HEK293 (cell line): ENCODE results near the gene E2F1.

Experiments
- CTCF ChIA-PET: fragments of 350-600 bp; formaldehyde crosslinking; extraction: SDS; loops from one replicate; lab custom pipeline; 2021; ENCODE audit warnings: antibody characterized with exemption; lab: Yijun Ruan, JAX
- POLR2A ChIA-PET: fragments of 300-600 bp; formaldehyde crosslinking; extraction: SDS; loops from one replicate; lab custom pipeline; 2020; ENCODE audit warnings: antibody characterized with exemption, inconsistent platforms; lab: Yijun Ruan, JAX
- H3K27ac ChIP-seq: fragments of 200-500 bp; sonication (Bioruptor generic); 2 replicates; pipeline ENCODE4 v1.5.1; 2014; ENCODE audit warnings: low read depth, low read length, control low read depth, inconsistent platforms; ENCODE audit errors: extremely low read depth
- H3K36me3 ChIP-seq, 2 experiments: fragments of 200-500 bp in 1 of 2; sonication (Bioruptor generic) in 1 of 2; 1 replicate in 1 of 2; 2 replicates in 1 of 2; pipeline ENCODE4 v1.5.1; 2014 to 2017; ENCODE audit warnings: inconsistent platforms in 2 of 2, low read length in 2 of 2; ENCODE audit not compliant: control insufficient read depth in 2 of 2, insufficient read depth in 1 of 2
- H3K4me1 ChIP-seq: fragments of 200-500 bp; sonication (Bioruptor generic); 2 replicates; pipeline ENCODE4 v1.5.1; 2014; ENCODE audit warnings: mild to moderate bottlenecking, low read length, inconsistent platforms; ENCODE audit not compliant: control insufficient read depth, insufficient read depth
- H3K4me3 ChIP-seq: 2 replicates; pipeline ENCODE4 v1.5.1; 2011; ENCODE audit warnings: low read depth, mild to moderate bottlenecking, control low read depth, low read length, moderate library complexity
- H3K9me3 ChIP-seq: fragments of 200-500 bp; sonication (Bioruptor generic); 2 replicates; pipeline ENCODE4 v1.5.1; 2014; ENCODE audit warnings: low read depth, low read length, inconsistent platforms; ENCODE audit not compliant: control insufficient read depth, insufficient read depth
- HOXD13 ChIP-seq: sonication (generic); formaldehyde crosslinking; IDR thresholded peaks from 2 replicates; pipeline ENCODE4 v1.8.0; 2022; ENCODE audit warnings: missing genetic modification reagents, borderline replicate concordance
- KLF10 ChIP-seq: fragments of 450-650 bp; IDR thresholded peaks from 2 replicates; pipeline ENCODE4 v1.5.1; 2018; ENCODE audit warnings: missing biosample characterization, mild to moderate bottlenecking, missing genetic modification characterization
- MYNN ChIP-seq: fragments of 450-650 bp; formaldehyde crosslinking; IDR thresholded peaks from 2 replicates; pipeline ENCODE4 v1.5.1; 2016; ENCODE audit warnings: missing biosample characterization, missing genetic modification characterization, borderline replicate concordance
- OSR2 ChIP-seq: fragments of 450-650 bp; formaldehyde crosslinking; IDR thresholded peaks from 2 replicates; pipeline ENCODE4 v1.5.1; 2016; ENCODE audit warnings: missing biosample characterization, missing genetic modification characterization
- ZFP3 ChIP-seq: fragments of 450-650 bp; formaldehyde crosslinking; IDR thresholded peaks from 2 replicates; pipeline ENCODE4 v1.5.1; 2016; ENCODE audit warnings: low read depth, missing biosample characterization, missing genetic modification characterization
- ZNF121 ChIP-seq: fragments of 450-650 bp; formaldehyde crosslinking; IDR thresholded peaks from 2 replicates; pipeline ENCODE4 v1.5.1; 2016; ENCODE audit warnings: missing biosample characterization, missing genetic modification characterization
- ZNF138 ChIP-seq: fragments of 450-650 bp; formaldehyde crosslinking; IDR thresholded peaks from 2 replicates; pipeline ENCODE4 v1.5.1; 2016; ENCODE audit warnings: missing biosample characterization, missing genetic modification characterization, borderline replicate concordance
- ZNF221 ChIP-seq: fragments of 450-650 bp; formaldehyde crosslinking; IDR thresholded peaks from 2 replicates; pipeline ENCODE4 v1.5.1; 2017; ENCODE audit warnings: missing biosample characterization, missing genetic modification characterization, borderline replicate concordance
- ZNF280C ChIP-seq: fragments of 450-650 bp; formaldehyde crosslinking; IDR thresholded peaks from 2 replicates; pipeline ENCODE4 v1.5.1; 2016; ENCODE audit warnings: missing biosample characterization, missing genetic modification characterization
- ZNF302 ChIP-seq: fragments of 450-650 bp; formaldehyde crosslinking; IDR thresholded peaks from 2 replicates; pipeline ENCODE4 v1.5.1; 2016; ENCODE audit warnings: missing biosample characterization, missing genetic modification characterization, low read depth
- ZNF350 ChIP-seq: fragments of 450-650 bp; formaldehyde crosslinking; IDR thresholded peaks from 2 replicates; pipeline ENCODE4 v1.5.0; 2017; ENCODE audit warnings: missing biosample characterization, mild to moderate bottlenecking, missing genetic modification characterization
- ZNF37A ChIP-seq: fragments of 450-650 bp; IDR thresholded peaks from 2 replicates; pipeline ENCODE4 v1.5.1; 2018; ENCODE audit warnings: missing biosample characterization, missing genetic modification characterization
- ZNF423 ChIP-seq: fragments of 450-650 bp; formaldehyde crosslinking; IDR thresholded peaks from 2 replicates; pipeline ENCODE4 v1.5.1; 2016; ENCODE audit warnings: missing biosample characterization, missing genetic modification characterization
- ZNF561 ChIP-seq: fragments of 450-650 bp; IDR thresholded peaks from 2 replicates; pipeline ENCODE4 v1.5.1; 2018; ENCODE audit warnings: missing biosample characterization, missing genetic modification characterization, borderline replicate concordance
- ZNF707 ChIP-seq: fragments of 450-650 bp; formaldehyde crosslinking; IDR thresholded peaks from 2 replicates; pipeline ENCODE4 v1.5.1; 2016; ENCODE audit warnings: missing biosample characterization, missing genetic modification characterization
- ZXDB ChIP-seq: fragments of 450-650 bp; formaldehyde crosslinking; IDR thresholded peaks from 2 replicates; pipeline ENCODE4 v1.5.1; 2016; ENCODE audit warnings: missing biosample characterization, missing genetic modification characterization
- TF ChIP-seq, protein P1 (sequence below): fragments of 450-650 bp; formaldehyde crosslinking; IDR thresholded peaks from 2 replicates; pipeline ENCODE4 v1.5.1; 2016; ENCODE audit warnings: missing biosample characterization, missing genetic modification characterization
- TF ChIP-seq, protein P2 (sequence below): fragments of 450-650 bp; IDR thresholded peaks from 2 replicates; pipeline ENCODE4 v1.5.1; 2018; ENCODE audit warnings: missing biosample characterization, missing genetic modification characterization
- TF ChIP-seq, protein P3 (sequence below): fragments of 450-650 bp; formaldehyde crosslinking; IDR thresholded peaks from 2 replicates; pipeline ENCODE4 v1.5.1; 2016; ENCODE audit warnings: missing biosample characterization, missing genetic modification characterization
- TF ChIP-seq, protein P4 (sequence below): fragments of 450-650 bp; formaldehyde crosslinking; IDR thresholded peaks from 2 replicates; pipeline ENCODE4 v1.5.1; 2016; ENCODE audit warnings: missing biosample characterization, missing genetic modification characterization
- TF ChIP-seq, protein P5 (sequence below): fragments of 450-650 bp; formaldehyde crosslinking; IDR thresholded peaks from 2 replicates; pipeline ENCODE4 v1.5.1; 2016; ENCODE audit warnings: missing biosample characterization, missing genetic modification characterization
- TF ChIP-seq, protein P6 (sequence below): fragments of 450-650 bp; formaldehyde crosslinking; IDR thresholded peaks from 2 replicates; pipeline ENCODE4 v1.5.1; 2016; ENCODE audit warnings: missing biosample characterization, missing genetic modification characterization

Gene E2F1

DNA sequence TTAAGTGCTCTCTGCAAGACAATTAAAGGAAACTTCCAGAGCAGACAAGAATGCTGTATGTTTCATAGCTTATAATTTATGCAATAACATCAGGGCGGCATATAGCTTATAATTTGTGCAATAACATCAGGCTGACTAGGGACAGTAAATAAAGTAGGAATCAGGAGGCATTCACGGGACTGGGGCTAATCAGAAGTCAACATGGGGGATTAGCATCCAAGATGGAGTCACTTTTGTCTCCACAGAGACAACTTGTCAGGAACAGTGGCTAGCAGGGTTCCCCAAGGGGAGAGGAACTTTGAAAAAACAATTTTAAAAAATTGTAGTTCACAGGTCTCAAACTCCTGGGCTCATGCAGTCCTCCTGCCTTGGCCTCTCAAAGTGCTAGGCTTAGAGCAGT, 42.3 kb upstream of the E2F1 start (continued):
- TF ChIP-seq, protein P1, sequence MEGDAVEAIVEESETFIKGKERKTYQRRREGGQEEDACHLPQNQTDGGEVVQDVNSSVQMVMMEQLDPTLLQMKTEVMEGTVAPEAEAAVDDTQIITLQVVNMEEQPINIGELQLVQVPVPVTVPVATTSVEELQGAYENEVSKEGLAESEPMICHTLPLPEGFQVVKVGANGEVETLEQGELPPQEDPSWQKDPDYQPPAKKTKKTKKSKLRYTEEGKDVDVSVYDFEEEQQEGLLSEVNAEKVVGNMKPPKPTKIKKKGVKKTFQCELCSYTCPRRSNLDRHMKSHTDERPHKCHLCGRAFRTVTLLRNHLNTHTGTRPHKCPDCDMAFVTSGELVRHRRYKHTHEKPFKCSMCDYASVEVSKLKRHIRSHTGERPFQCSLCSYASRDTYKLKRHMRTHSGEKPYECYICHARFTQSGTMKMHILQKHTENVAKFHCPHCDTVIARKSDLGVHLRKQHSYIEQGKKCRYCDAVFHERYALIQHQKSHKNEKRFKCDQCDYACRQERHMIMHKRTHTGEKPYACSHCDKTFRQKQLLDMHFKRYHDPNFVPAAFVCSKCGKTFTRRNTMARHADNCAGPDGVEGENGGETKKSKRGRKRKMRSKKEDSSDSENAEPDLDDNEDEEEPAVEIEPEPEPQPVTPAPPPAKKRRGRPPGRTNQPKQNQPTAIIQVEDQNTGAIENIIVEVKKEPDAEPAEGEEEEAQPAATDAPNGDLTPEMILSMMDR, result no peak
- TF ChIP-seq ZNF280C (tag by site-specific recombination), result no peak
- no peak for TF ChIP-seq KLF10
- TF ChIP-seq, protein P2, sequence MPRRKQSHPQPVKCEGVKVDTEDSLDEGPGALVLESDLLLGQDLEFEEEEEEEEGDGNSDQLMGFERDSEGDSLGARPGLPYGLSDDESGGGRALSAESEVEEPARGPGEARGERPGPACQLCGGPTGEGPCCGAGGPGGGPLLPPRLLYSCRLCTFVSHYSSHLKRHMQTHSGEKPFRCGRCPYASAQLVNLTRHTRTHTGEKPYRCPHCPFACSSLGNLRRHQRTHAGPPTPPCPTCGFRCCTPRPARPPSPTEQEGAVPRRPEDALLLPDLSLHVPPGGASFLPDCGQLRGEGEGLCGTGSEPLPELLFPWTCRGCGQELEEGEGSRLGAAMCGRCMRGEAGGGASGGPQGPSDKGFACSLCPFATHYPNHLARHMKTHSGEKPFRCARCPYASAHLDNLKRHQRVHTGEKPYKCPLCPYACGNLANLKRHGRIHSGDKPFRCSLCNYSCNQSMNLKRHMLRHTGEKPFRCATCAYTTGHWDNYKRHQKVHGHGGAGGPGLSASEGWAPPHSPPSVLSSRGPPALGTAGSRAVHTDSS, result no peak
- no peak for TF ChIP-seq ZNF423

GRCh38 chr20:33727806-33728205, 41.6 kb upstream of the E2F1 start:
- Histone ChIP-seq H3K4me1 (no peaks in the 10 kb centered on the region), H3K4me3 (no peak overlapping the region), H3K9me3 (no peaks in the 10 kb centered on the region), H3K27ac (no peak overlapping the region)
- POLR2A ChIA-PET, result no interaction called here
- peak; percentile 73 for TF ChIP-seq ZNF121 (tag by site-specific recombination)
- no peak for TF ChIP-seq ZNF221
- TF ChIP-seq, protein P3, sequence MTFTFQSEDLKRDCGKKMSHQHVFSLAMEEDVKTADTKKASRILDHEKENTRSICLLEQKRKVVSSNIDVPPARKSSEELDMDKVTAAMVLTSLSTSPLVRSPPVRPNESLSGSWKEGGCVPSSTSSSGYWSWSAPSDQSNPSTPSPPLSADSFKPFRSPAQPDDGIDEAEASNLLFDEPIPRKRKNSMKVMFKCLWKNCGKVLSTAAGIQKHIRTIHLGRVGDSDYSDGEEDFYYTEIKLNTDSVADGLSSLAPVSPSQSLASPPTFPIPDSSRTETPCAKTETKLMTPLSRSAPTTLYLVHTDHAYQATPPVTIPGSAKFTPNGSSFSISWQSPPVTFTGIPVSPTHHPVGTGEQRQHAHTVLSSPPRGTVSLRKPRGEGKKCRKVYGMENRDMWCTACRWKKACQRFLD (tag by site-specific recombination), result no peak
- no peak for TF ChIP-seq OSR2 (tag by site-specific recombination)
- no peak for TF ChIP-seq MYNN
- TF ChIP-seq ZFP3 (tag by site-specific recombination), result no peak
- TF ChIP-seq, all 188 proteins: peak for 1
- no peaks in the 10 kb centered on the region for H3K36me3 ChIP-seq
- CTCF ChIA-PET, result interaction anchor here (0.7 kb wide), 1 partner anchor 522 kb away, joined by 6 read pairs; no protein-coding TSS in a partner anchor

DNA sequence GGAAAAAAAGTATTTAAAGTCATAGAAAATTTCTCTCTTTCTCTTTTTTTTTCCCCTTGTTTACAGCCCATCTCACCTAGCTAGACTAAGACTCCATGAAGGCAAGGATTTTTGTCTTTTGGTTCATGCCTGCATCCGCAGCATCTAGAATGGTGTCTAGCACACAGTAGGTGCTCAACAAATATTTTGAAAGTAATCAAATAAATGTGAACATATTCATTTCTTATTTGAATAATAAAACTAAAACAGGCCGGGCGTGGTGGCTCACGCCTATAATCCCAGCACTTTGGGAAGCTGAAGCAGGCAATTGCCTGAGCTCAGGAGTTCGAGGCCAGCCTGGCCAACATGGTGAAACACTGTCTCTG, 40.9 kb upstream of the E2F1 start:
- H3K9me3 ChIP-seq, result no peaks in the 10 kb centered on the region
- no peaks in the 10 kb centered on the region for H3K36me3 ChIP-seq
- no peak overlapping the region for H3K27ac ChIP-seq
- H3K4me3 ChIP-seq, result no peak overlapping the region
- ChIA-PET CTCF (no interaction called here), POLR2A (interaction anchor here (0.9 kb wide), 1 partner anchor 64 kb away, joined by 3 read pairs; no protein-coding TSS in a partner anchor)
- H3K4me1 ChIP-seq, result no peaks in the 10 kb centered on the region
- TF ChIP-seq ZNF707 (tag by site-specific recombination) (no peak), ZXDB (no peak), ZNF561 (no peak), ZNF350 (tag by site-specific recombination) (no peak), HOXD13 (CRISPR knock-in tag) (no peak), ZNF138 (no peak), ZNF37A (tag by site-specific recombination) (no peak), ZNF302 (tag by site-specific recombination) (no peak)
- TF ChIP-seq, protein P4, sequence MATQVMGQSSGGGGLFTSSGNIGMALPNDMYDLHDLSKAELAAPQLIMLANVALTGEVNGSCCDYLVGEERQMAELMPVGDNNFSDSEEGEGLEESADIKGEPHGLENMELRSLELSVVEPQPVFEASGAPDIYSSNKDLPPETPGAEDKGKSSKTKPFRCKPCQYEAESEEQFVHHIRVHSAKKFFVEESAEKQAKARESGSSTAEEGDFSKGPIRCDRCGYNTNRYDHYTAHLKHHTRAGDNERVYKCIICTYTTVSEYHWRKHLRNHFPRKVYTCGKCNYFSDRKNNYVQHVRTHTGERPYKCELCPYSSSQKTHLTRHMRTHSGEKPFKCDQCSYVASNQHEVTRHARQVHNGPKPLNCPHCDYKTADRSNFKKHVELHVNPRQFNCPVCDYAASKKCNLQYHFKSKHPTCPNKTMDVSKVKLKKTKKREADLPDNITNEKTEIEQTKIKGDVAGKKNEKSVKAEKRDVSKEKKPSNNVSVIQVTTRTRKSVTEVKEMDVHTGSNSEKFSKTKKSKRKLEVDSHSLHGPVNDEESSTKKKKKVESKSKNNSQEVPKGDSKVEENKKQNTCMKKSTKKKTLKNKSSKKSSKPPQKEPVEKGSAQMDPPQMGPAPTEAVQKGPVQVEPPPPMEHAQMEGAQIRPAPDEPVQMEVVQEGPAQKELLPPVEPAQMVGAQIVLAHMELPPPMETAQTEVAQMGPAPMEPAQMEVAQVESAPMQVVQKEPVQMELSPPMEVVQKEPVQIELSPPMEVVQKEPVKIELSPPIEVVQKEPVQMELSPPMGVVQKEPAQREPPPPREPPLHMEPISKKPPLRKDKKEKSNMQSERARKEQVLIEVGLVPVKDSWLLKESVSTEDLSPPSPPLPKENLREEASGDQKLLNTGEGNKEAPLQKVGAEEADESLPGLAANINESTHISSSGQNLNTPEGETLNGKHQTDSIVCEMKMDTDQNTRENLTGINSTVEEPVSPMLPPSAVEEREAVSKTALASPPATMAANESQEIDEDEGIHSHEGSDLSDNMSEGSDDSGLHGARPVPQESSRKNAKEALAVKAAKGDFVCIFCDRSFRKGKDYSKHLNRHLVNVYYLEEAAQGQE (tag by site-specific recombination), result no peak
- TF ChIP-seq, protein P5, sequence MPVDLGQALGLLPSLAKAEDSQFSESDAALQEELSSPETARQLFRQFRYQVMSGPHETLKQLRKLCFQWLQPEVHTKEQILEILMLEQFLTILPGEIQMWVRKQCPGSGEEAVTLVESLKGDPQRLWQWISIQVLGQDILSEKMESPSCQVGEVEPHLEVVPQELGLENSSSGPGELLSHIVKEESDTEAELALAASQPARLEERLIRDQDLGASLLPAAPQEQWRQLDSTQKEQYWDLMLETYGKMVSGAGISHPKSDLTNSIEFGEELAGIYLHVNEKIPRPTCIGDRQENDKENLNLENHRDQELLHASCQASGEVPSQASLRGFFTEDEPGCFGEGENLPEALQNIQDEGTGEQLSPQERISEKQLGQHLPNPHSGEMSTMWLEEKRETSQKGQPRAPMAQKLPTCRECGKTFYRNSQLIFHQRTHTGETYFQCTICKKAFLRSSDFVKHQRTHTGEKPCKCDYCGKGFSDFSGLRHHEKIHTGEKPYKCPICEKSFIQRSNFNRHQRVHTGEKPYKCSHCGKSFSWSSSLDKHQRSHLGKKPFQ, result no peak
- TF ChIP-seq, protein P6, sequence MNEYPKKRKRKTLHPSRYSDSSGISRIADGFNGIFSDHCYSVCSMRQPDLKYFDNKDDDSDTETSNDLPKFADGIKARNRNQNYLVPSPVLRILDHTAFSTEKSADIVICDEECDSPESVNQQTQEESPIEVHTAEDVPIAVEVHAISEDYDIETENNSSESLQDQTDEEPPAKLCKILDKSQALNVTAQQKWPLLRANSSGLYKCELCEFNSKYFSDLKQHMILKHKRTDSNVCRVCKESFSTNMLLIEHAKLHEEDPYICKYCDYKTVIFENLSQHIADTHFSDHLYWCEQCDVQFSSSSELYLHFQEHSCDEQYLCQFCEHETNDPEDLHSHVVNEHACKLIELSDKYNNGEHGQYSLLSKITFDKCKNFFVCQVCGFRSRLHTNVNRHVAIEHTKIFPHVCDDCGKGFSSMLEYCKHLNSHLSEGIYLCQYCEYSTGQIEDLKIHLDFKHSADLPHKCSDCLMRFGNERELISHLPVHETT (tag by site-specific recombination), result no peak
